ENCODE data around the gene DYRK4. TPM values are rescaled to one million over a fixed set of nuclear protein-coding genes. Genes with fewer than 3 reads are reported as not detected.

Gene DYRK4
- total RNA-seq, 1 experiment from 2014 or later, result 25.1 TPM

DNA sequence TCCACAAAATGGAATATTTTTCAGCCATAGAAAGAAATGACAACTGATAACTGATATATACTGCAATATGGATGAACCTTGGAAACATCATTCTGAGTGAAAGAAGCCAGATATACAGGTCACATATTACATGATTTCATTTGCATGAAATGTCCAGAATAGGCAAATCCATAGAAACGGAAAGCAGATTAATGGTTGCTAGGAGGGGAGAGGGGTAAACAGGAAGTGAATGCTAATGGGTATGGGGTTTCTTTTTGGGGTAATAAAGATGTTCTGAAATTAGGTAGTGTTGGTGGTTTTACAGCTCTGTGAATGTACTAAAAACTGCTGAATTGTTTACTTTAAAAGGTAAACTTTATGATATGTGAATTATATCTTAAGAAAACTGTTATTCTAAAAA, 16.8 kb upstream of the DYRK4 start:
- Histone ChIP-seq H3K36me3 (peaks cover 91% of the 10 kb centered on the region), H3K4me1 (no peaks in the 10 kb centered on the region), H3K27ac (no peak overlapping the region), H3K9me3 (replicated peaks) (no peaks in the 10 kb centered on the region), H3K27me3 (no peaks in the 10 kb centered on the region), H3K4me3 (no peak overlapping the region)
- DNase-seq, result no peak

DNA sequence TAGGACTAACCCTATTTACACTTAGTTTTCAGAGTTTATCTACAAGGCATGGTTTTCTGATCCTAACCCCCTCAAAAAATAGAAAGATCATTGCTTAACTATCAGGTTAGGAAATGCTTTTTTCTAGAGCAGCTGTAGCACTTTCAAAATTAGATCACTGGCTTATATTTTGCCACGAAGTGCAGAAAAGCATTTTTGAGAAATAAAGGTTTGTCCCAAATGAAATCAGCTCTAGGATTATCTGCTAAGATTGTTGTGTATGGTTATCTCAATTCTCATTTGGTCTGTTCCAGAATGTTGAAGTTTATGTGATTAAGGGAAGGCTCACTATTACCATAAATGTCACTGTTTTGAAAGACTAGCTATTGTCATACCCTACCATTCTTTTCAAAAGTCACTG, 9.8 kb upstream of the DYRK4 start:
- H3K36me3 ChIP-seq, result peaks cover 88% of the 10 kb centered on the region
- no peaks in the 10 kb centered on the region for H3K4me1 ChIP-seq
- no peak overlapping the region for H3K27ac ChIP-seq
- DNase-seq, result no peak
- no peaks in the 10 kb centered on the region for H3K9me3 ChIP-seq (replicated peaks)
- no peak overlapping the region for H3K4me3 ChIP-seq
- H3K27me3 ChIP-seq, result no peaks in the 10 kb centered on the region

DNA sequence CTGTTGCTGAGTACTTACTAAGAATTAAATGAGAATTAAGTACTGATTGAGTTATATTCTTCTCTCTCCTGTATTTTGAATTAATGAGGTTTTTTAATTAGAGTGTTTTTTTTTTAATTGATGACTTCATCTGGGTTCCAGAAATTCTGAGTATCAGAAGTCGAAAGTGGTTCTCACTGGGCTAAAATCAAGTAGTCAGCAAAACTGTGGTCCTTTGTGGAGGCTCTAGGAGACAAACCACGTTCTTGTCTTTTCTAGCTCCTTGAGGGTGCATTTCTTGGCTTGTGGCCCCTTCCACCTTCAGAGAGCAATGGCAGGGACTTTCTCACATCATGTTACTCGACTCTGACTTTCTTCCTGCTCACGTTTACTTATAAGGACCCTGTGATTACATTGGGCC, 8.1 kb upstream of the DYRK4 start:
- Histone ChIP-seq H3K4me3 (no peak overlapping the region), H3K36me3 (peaks cover 86% of the 10 kb centered on the region), H3K27ac (no peak overlapping the region), H3K9me3 (replicated peaks) (no peaks in the 10 kb centered on the region), H3K4me1 (no peaks in the 10 kb centered on the region), H3K27me3 (no peaks in the 10 kb centered on the region)
- DNase-seq, result no peak

DNA sequence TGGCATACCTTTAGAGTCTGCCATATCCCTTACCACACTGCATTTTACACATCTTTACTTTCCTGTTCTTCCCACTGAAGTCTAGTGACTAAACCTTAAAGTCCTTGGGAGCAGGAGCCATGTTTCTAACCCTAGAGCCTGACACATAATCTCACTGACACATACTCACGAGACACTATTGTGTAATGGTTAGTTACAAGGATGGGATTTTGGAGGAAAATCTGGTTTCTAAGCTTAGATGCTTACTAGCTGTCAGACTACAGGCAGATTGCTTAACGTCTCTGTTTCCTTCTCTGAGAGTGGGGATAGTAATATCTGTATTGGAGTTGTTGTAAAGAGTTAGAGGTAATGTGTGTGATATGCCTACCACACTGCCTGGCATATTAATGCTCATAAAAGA, 6.2 kb upstream of the DYRK4 start:
- H3K9me3 ChIP-seq (replicated peaks), result no peaks in the 10 kb centered on the region
- no peak overlapping the region for H3K4me3 ChIP-seq
- H3K4me1 ChIP-seq, result no peaks in the 10 kb centered on the region
- H3K27me3 ChIP-seq, result no peaks in the 10 kb centered on the region
- no peak overlapping the region for H3K27ac ChIP-seq
- DNase-seq, result no peak
- peaks cover 87% of the 10 kb centered on the region for H3K36me3 ChIP-seq

DNA sequence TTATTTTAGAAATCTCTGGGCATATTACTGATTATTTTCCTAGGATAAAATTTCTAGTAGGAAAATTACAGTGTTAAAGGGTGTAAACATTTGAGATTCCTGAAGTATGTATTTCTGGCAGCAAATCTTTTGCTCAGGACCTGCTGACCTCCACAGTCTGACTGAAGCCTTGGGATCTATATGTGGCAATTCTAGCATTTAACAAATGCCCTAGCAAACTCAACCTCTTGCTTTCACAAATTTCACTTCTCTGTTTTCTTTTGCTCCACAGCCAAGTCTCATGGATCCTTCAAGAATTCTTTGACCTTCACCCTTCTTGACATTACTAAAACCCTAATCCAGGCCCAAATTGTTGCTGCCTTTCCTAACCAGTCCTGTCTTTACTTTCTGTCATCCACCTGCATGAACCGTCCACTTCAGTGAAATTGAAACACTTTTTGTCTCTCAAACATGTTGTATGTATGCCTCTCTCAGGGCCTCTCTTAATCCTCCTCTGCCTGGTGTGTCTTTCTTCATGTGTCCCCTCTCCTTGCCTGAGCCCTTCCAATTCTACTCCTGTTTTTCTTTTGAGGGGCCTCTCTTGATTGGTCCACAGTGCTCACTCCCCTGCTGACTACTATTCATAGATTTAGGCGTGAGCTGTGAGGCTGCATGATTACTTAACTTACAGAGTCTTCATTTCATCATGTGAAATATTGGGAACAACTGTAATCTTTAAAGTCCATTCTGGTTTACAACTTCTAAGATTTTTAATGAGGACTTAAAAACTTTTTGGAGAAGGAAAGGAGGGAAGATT, 5.1 kb upstream of the DYRK4 start:
- Histone ChIP-seq H3K27ac (no peak overlapping the region), H3K4me1 (no peaks in the 10 kb centered on the region), H3K9me3 (replicated peaks) (no peaks in the 10 kb centered on the region), H3K4me3 (no peak overlapping the region), H3K27me3 (no peaks in the 10 kb centered on the region), H3K36me3 (peaks cover 85% of the 10 kb centered on the region)
- DNase-seq, result no peak

DNA sequence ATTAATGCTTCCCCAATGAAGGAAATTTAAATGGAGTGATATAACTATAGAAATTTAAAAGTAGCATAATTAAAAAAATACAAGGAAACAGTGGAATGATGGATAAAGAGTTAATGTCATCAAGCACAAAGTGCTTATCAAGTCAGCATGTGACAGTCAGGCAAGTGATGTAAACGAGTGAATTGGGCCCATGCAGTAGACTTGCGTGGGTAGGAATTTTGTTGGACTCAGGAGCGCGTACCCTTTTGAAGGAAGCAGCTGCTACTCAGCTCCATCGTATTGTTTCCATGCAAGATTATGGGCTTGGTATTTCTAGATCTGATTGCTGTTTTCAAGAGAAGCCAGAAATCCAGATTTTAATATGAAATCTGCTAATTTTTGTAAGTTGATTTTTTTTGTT, 4.4 kb upstream of the DYRK4 start:
- Histone ChIP-seq H3K27ac (no peak overlapping the region), H3K4me3 (no peak overlapping the region), H3K27me3 (no peaks in the 10 kb centered on the region), H3K4me1 (no peaks in the 10 kb centered on the region), H3K36me3 (peaks cover 78% of the 10 kb centered on the region), H3K9me3 (replicated peaks) (no peaks in the 10 kb centered on the region)
- no peak for DNase-seq

DNA sequence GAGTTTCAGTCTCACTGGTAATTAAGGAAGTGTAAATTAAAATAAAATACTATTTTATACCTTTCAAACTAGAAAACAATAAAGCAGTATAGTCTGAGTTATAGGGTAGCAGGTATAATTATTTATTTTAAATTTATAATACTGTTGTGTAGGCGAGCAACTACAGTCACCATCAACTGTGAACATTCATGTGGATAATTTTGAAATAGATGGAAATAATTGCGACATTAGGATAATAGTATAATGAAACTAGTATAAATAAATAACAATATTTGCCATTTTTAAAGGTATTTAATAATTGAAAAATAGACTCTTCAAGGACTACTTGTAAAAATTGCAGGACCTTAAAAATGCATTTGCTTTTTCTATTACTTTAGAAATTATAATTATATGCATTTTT, 3.8 kb upstream of the DYRK4 start:
- Histone ChIP-seq H3K27me3 (no peaks in the 10 kb centered on the region), H3K4me3 (no peak overlapping the region), H3K9me3 (replicated peaks) (no peaks in the 10 kb centered on the region), H3K27ac (no peak overlapping the region), H3K4me1 (no peaks in the 10 kb centered on the region), H3K36me3 (peaks cover 72% of the 10 kb centered on the region)
- no peak for DNase-seq

DNA sequence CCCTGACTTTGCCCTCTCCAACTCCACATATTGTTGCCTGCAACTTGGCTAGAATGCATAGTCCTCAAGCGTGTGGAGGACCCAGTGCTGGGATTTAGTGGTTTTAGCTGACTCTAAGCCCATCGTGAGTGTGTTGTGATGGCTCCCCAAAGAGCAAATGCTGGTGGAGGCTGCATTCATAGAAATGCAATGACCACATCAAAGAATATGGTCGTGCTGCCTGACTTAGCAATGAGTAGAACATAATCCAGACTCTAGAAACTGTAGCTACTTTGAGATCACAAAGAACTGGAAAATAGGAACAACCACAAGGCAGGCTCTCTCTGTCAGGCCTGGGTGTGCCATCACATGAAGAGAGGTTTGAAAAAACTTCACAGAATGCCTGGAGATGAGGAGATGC, 1.3 kb downstream of the DYRK4 start:
- Histone ChIP-seq H3K4me3 (no peak overlapping the region), H3K36me3 (peaks cover 30% of the 10 kb centered on the region)
- no peak for DNase-seq

DNA sequence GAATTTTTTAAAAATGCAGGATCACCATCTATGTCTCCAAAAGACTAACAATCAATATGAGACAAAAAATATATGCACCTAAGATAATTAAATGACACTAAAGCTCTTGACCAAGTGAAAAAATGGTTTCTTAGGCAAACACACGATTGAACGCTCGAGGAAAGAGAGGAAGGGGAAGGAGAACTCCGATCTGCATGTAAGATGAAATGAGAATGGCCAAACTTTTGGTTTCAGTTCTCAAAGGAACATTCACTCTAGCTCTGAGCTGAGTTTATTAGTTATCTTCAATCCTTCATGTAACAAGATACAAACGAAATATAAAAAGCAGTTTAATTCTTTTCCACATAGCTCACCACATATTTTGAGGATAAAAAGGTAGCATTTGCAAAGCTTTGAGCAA, 2.8 kb downstream of the DYRK4 start:
- no peaks in the 10 kb centered on the region for H3K4me1 ChIP-seq
- no peaks in the 10 kb centered on the region for H3K9me3 ChIP-seq (replicated peaks)
- H3K4me3 ChIP-seq, result no peak overlapping the region
- no peaks in the 10 kb centered on the region for H3K27me3 ChIP-seq
- peaks cover 16% of the 10 kb centered on the region; the same call in 1 of the 2 replicates for H3K36me3 ChIP-seq
- H3K27ac ChIP-seq, result no peak overlapping the region
- DNase-seq, result no peak

More for the DNA sequence above, 1.3 kb downstream of the DYRK4 start:
- Histone ChIP-seq H3K9me3 (replicated peaks) (no peaks in the 10 kb centered on the region), H3K4me1 (no peaks in the 10 kb centered on the region), H3K27me3 (no peaks in the 10 kb centered on the region), H3K27ac (no peak overlapping the region)

DNA sequence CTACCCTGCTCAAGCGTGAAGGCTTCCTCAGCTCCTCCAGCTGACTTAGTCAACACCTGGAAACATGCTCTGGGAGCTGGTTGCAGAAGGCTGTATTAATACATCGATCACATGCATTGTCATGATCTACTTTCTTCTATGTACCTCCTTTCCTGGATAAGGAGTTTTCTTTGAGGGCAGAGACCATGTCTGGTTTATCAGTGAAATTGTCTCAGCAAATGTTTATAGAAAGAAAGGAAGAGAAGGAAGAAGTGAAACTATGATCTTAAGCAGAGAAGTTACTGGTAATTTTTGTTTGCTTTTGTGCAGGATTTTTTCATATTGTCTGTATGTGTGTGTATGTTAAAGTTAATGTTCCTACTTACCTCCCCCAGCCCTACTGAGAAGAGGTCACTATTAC, 4.5 kb downstream of the DYRK4 start:
- no peaks in the 10 kb centered on the region for H3K27me3 ChIP-seq
- DNase-seq, result no peak

DNA sequence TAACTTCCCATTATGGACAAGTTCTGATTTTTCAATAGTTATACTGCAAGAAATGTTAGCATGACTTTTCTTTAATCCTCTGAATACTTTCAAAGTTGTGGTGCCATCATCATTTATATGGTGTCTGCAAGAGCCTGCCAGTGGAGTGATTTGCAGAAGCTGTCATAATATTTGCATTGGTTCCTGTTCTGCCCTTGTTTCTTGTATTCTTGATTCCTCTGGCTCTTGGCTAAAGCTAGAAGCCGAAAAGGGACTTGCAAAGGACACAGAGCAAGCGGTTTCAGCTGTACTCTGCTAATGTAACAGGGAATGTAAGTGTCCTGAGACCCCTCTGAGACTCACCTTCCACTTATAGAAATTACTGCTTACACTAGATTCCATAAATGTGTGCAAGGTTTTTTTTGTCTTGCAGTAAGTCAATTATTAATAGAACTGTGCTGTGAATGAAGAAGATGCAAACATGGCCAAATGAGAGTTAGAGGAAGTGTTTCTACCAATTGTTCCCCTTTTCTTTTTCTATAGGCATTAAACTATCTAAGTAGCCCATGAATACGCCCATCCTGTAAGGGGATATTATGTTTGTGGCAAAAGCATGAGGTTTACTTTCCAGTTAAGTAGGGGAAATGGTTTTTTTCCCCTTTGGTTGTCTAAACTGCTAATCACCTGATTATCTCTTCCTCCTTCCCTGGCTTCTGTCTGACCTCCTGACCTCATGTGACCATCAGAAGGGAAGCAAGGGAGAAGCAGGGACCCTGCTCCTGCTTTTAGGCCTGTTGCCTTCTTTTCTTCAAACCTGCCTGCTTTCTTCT, 5.3 kb downstream of the DYRK4 start:
- Histone ChIP-seq H3K36me3 (peaks cover 3% of the 10 kb centered on the region), H3K27ac (no peak overlapping the region)

More for the DNA sequence above, 4.5 kb downstream of the DYRK4 start:
- Histone ChIP-seq H3K27ac (no peak overlapping the region), H3K4me3 (no peak overlapping the region), H3K36me3 (peaks cover 7% of the 10 kb centered on the region), H3K9me3 (replicated peaks) (no peaks in the 10 kb centered on the region), H3K4me1 (no peaks in the 10 kb centered on the region)

DNA sequence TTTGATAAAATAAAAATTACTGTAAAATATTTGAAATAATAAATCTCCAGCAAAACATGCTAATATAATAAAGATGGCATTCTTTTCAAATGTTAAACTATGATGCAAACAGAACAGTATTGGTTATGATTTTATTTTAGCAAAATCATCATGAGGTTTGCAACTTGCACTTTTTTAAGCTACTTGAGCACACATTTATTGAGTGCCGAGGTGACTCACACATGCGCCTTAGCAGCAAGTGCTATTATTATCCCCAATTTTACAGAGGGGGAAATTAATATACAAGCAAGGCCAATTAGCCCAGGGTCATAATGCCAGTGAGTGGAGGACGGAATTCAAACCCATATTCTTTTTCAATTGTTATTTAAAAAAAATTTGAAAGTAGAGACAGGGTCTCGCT, 7.3 kb downstream of the DYRK4 start:
- no peaks in the 10 kb centered on the region for H3K4me1 ChIP-seq
- no peaks in the 10 kb centered on the region for H3K27me3 ChIP-seq
- H3K36me3 ChIP-seq, result peaks cover 3% of the 10 kb centered on the region
- H3K4me3 ChIP-seq, result no peak overlapping the region
- H3K9me3 ChIP-seq (replicated peaks), result no peaks in the 10 kb centered on the region
- DNase-seq, result no peak
- no peak overlapping the region for H3K27ac ChIP-seq

More for the DNA sequence above, 5.3 kb downstream of the DYRK4 start:
- no peak for DNase-seq
- H3K27me3 ChIP-seq, result no peaks in the 10 kb centered on the region
- no peaks in the 10 kb centered on the region for H3K4me1 ChIP-seq
- H3K4me3 ChIP-seq, result no peak overlapping the region
- no peaks in the 10 kb centered on the region for H3K9me3 ChIP-seq (replicated peaks)

DNA sequence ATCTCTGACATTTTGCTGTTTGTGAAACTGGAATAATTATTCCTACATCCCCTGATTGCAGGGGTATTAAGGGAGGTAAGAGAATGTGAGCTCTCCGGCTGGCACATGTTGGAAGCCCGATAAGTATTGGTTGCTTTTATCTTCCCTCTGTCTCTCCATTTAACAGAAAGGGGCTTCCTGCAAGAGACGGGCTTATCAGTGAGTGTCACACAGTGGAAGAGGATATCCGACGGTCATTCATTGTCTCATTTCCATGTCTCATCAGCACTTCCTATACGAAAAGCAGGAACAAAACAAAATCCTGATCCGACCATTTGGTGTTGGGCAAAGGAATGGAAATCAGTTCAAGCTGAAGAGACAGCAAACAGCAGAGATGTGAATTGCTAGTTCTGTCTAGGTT, 10.7 kb downstream of the DYRK4 start:
- DNase-seq, result no peak
- Histone ChIP-seq H3K4me1 (no peaks in the 10 kb centered on the region), H3K9me3 (replicated peaks) (no peaks in the 10 kb centered on the region), H3K27ac (no peak overlapping the region), H3K36me3 (peaks cover 3% of the 10 kb centered on the region), H3K27me3 (no peaks in the 10 kb centered on the region), H3K4me3 (no peak overlapping the region)

DNA sequence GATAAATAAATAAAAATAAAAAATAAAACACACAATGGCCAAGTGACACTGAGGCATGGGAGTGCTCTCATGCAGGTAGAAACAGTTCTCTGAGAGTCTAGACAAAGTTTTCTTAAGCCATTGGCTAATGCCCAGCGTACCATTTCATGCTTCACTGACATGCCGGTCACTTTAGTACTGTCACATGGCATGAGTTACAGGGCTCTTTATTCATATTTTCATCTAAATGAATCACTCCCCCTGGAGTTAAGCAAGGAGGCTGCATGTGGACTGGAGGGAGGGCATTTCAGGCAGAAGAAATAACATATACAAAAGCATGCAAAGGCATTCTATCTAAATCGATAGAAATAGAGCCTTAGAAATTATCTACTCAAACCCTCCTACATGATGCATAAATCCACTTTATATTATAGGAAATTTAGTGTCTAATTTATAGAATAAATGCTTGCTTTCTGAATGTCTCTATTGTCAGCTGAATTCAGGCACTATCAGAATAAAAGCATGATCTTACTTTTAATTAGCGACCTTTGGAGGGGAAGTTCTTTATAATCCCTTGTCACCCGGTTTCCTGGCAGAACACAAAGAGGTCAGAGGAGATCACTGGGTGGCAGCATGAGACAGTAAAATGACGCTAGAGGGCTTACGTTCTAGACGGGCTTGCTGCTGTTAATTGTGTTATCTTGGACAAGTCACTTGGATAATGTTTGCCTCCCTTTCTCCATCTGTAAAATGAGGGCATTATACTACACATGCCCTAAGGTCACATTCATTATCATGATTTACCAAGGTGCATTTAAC, 17.5 kb downstream of the DYRK4 start:
- Histone ChIP-seq H3K4me1 (no peaks in the 10 kb centered on the region), H3K4me3 (no peak overlapping the region), H3K36me3 (no peaks in the 10 kb centered on the region), H3K27me3 (0 out of 2 replicates have a peak, but pooled peaks cover 3% of the 10 kb centered on the region), H3K9me3 (replicated peaks) (no peaks in the 10 kb centered on the region), H3K27ac (no peak overlapping the region)
- DNase-seq, result peak in 1 of 2 experiments; percentile 25

DNA sequence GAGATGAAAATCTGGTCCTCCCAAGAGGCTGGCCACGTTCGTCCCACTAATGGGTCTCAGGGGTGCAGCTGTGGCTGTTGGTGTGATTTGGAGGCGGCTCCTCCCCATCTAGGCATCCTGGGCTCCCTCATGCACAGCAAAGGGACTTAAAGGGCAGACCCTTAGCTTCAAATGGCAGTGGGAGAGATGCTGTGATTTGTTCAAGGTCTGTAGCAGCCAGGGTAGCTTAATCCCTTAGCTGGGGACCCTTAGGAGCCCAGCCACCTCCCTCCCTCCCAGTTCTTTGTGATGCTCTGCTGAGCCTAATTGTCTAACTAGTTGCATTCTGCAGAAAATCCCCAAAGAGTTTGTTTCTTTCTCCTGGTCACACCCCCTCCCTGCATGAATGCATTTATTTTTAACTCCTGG, 18.3 kb downstream of the DYRK4 start:
- Histone ChIP-seq H3K4me3 (no peak overlapping the region), H3K4me1 (no peaks in the 10 kb centered on the region), H3K27ac (no peak overlapping the region), H3K9me3 (replicated peaks) (no peaks in the 10 kb centered on the region), H3K36me3 (no peaks in the 10 kb centered on the region), H3K27me3 (0 out of 2 replicates have a peak, but pooled peaks cover 3% of the 10 kb centered on the region)
- DNase-seq, result no peak

All from SJCRH30 (cell line).